Testis (tissue), 2 donors: ENCODE measurements around the gene GAK.

ENCODE experiments used
- POLR2A ChIP-seq: fragments of 450-650 bp; IDR thresholded peaks from one replicate; pipeline ENCODE4 v1.6.1; 2017; ENCODE audit warnings: antibody characterized with exemption, mild to moderate bottlenecking, moderate library complexity
- TF ChIP-seq, protein P1 (sequence below), 3 experiments: fragments of 450-650 bp in 2 of 3; fragments of 200-600 bp in 1 of 3; sonication (generic) in 1 of 3; IDR thresholded peaks; one replicate each; pipeline ENCODE4 v1.5.1; 2016 to 2019; ENCODE audit warnings: antibody characterized with exemption in 3 of 3, mild to moderate bottlenecking in 2 of 3, moderate library complexity in 1 of 3

DNA sequence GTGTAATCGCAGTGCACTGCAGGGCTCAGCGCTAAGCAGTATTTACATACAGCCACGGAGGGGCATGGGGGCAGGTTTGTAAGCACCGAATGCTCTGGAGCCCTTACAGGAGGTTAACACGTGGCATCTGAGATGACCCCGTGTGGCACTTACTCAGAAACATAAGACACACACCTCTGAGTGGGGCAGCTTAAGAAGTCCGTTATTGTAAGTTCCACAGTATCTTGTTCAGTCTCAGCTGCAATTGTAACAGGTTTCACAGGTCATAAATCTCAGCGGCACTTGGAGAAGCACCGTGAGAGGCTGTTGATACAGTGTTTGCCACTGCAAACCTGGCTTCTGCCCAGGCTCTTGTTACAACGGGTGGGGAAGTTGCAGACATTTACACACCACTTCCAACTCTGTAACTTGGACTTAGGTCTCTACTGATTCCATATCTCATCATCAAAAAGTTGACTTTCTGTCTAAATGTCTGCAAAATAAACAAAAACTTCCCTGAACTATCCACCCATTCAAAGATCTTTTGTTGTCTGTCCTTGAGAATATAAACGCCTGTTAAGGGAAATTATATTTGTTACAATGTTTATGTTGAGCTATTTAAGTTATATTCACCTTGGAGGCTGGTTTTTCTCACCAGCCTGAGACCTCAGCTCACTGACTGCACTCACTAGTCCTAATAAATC, 116.5 kb downstream of the GAK start:
- TF ChIP-seq, protein P1, sequence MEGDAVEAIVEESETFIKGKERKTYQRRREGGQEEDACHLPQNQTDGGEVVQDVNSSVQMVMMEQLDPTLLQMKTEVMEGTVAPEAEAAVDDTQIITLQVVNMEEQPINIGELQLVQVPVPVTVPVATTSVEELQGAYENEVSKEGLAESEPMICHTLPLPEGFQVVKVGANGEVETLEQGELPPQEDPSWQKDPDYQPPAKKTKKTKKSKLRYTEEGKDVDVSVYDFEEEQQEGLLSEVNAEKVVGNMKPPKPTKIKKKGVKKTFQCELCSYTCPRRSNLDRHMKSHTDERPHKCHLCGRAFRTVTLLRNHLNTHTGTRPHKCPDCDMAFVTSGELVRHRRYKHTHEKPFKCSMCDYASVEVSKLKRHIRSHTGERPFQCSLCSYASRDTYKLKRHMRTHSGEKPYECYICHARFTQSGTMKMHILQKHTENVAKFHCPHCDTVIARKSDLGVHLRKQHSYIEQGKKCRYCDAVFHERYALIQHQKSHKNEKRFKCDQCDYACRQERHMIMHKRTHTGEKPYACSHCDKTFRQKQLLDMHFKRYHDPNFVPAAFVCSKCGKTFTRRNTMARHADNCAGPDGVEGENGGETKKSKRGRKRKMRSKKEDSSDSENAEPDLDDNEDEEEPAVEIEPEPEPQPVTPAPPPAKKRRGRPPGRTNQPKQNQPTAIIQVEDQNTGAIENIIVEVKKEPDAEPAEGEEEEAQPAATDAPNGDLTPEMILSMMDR (IDR thresholded peaks at IDR 0.05) = no peak
- TF ChIP-seq POLR2A = no peak
